Measurements from ENCODE around the gene ILK.

ILK gene

DNA sequence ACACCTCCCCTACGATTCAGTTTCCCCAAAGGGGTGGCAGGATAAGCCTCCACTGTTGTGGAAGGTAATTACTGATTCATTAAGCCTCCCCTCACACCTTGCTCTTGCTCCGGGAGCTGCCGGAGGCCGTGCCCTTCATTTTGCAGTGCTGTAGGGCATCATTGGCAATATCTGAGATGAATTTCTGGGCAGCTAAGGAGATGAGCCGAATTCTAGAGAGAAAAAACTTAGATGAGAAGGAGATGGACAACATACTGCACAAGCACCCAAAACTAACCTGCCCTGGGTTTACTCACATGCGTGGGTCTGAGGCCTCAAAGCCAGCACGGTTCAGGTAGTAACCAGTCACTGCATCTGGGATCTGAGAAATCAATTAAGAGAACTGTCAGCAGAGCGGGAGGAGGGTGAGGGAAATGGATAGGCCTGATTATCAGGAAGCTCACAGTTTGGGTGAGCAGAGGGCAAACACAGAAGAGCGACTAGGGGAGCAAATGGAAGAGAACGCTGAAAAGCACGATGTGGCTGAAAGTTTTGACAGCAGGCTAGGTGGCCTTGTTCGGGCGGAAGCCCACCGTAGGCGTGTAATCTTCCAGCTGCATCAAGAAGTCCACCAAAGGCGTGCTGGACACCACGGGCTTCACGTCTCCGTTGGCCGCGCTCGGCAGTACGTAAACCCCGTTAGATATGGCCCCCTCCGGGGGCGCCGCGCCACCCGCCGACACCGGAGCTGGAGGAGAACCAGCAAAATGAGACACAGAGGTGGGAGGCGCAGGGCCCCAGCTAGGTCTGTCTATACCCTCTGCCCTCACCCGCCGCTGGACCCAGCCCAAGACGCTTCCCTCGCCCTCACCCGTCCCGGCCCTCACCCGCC, 7.8 kb downstream of the ILK start:
- TF ChIP-seq, protein P1, sequence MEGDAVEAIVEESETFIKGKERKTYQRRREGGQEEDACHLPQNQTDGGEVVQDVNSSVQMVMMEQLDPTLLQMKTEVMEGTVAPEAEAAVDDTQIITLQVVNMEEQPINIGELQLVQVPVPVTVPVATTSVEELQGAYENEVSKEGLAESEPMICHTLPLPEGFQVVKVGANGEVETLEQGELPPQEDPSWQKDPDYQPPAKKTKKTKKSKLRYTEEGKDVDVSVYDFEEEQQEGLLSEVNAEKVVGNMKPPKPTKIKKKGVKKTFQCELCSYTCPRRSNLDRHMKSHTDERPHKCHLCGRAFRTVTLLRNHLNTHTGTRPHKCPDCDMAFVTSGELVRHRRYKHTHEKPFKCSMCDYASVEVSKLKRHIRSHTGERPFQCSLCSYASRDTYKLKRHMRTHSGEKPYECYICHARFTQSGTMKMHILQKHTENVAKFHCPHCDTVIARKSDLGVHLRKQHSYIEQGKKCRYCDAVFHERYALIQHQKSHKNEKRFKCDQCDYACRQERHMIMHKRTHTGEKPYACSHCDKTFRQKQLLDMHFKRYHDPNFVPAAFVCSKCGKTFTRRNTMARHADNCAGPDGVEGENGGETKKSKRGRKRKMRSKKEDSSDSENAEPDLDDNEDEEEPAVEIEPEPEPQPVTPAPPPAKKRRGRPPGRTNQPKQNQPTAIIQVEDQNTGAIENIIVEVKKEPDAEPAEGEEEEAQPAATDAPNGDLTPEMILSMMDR (IDR thresholded peaks at IDR 0.05; ENCODE audit: control extremely low read depth, extremely low read depth, low read depth, missing control alignments), result no peak
- POLR2A ChIA-PET, result interaction anchor here (0.6 to 0.8 kb wide), 2 partner anchors 12 to 20 kb away, joined by 3 to 4 read pairs; no protein-coding TSS in a partner anchor
- peak; percentile 24 for DNase-seq (ENCODE audit: extremely low spot score)
- CTCF ChIA-PET, result interaction anchor here (1.0 to 2.3 kb wide), 11 partner anchors 9 to 232 kb away, joined by 3 to 15 read pairs (median 5); partner anchors contain the start of genes MRPL17 and TIMM10B

DNA sequence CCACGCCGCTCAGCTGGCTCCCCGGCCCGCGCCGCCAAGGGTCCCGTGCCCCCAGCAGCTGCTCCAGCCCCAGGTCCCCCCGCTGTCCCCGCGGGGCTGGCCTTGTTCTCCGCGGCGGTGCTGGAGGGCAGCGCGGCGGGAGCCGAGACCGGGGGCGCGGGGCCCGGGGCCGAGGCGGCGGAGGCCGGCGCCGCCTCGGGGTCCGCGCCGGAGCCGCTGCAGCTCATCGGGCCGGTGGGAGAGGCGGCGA, 8.3 kb downstream of the ILK start:
- ChIA-PET CTCF (interaction anchor here (1.0 to 2.3 kb wide), 11 partner anchors 9 to 233 kb away, joined by 3 to 15 read pairs (median 5); partner anchors contain the start of genes MRPL17 and TIMM10B), POLR2A (interaction anchor here (0.6 to 1.5 kb wide), 3 partner anchors 7 to 19 kb away, joined by 3 to 5 read pairs (median 4); no protein-coding TSS in a partner anchor)
- TF ChIP-seq, protein P1 (IDR thresholded peaks at IDR 0.05; ENCODE audit: control extremely low read depth, extremely low read depth, low read depth, missing control alignments), result no peak
- no peak for DNase-seq (ENCODE audit: extremely low spot score)

DNA sequence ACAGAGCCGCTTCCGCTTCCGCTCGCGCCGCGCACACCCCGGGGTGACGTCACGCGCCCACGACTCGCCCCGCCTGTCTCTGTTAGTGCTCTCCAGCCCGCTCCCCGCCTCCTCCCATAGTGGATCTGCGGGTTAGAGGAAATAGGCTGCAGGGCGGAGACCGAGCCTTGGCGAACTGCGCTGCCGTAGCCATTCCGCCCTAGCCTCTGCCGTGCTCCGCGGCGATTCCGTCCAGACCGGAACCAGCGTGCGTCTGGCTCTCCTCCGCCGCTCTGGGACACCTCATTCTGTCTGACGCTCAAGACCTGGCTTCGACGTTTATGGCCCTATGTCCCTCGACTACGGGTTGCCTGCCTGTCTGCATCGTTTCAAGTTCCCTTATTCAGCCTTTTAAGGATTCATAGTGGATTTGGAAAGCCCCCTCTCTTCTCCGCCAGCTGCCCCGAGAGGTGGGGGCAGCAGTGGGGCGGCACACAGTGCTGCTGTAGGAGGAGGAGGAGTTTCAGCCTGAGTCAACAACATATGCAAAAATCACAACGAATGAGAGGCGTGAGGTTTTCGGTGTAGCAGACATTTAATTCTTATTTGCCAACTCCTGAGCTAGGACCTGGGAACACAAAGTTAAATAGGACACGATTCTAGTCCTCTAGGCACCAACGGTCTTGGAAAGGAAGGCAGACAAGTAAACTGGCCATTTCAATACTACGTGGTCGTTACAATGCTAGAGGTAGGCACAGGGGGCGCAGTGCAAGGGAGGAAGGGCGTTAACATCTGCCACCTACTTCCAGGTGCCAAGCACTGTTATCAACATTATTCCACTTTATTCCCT, 8.9 kb downstream of the ILK start, which contains the start of gene TAF10:
TSS of gene TAF10 (minus strand) at position 4 of the 829 bp plus-strand sequence. CDS start 27 bp downstream, outside the sequence.
- POLR2A ChIA-PET, result interaction anchor here (0.6 to 1.5 kb wide), 3 partner anchors 8 to 19 kb away, joined by 3 to 5 read pairs (median 4); no protein-coding TSS in a partner anchor
- CTCF ChIA-PET, result interaction anchor here (0.9 to 2.3 kb wide), 14 partner anchors 8 to 233 kb away, joined by 3 to 15 read pairs (median 4); partner anchors contain the start of gene MRPL17

DNA sequence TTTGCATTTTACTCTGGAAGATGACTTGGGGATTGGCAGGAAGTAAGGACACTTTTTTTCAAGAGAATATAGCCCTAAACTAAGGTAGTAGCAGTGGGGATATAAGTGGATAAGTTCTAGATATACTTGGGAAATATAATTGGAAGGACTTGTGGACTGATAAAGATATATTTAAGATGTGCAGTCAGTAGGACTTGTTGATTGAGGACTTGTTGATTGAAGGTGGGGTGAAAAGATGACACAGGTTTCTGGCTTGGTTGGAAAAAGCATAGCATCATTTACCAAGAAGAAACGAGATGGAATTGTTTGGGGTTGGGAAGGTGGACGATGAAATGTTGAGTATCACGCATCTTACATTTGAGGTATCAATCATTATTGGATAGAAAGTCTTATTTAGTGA, 9.9 kb downstream of the ILK start:
- ChIA-PET POLR2A (interaction anchor here (1.5 kb wide), 1 partner anchor 9 kb away, joined by 5 read pairs; no protein-coding TSS in a partner anchor), CTCF (interaction anchor here (0.9 to 2.2 kb wide), 7 partner anchors 10 to 234 kb away, joined by 3 to 9 read pairs (median 5); partner anchors contain the start of gene MRPL17)
- no peak for DNase-seq (ENCODE audit: extremely low spot score)
- TF ChIP-seq, protein P1 (IDR thresholded peaks at IDR 0.05; ENCODE audit: control extremely low read depth, extremely low read depth, low read depth, missing control alignments), result no peak

More for the DNA sequence above, 8.9 kb downstream of the ILK start, which contains the start of gene TAF10:
- TF ChIP-seq, protein P1 (IDR thresholded peaks at IDR 0.05; ENCODE audit: control extremely low read depth, extremely low read depth, low read depth, missing control alignments), result peak; percentile 32
- DNase-seq (ENCODE audit: extremely low spot score), result peak; percentile 90

DNA sequence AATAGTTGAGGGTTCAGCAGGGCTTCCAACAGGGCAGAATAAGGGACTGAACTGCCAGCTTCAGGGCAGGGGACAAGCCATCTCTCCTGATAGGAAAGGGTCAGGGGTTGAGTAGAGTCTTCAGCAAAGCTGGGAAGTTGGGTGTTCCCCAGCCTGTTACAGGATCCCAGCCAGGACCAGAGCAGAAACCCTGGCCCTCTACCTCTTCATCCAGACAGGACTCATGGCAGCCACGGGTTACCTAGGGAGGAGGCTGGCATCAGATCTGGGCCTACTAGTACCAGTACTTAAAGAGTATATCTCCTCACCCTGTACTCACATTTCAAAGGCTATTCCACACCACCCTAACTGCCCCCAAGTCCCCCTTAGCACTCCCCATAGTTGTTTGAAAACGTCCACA, 10.9 kb downstream of the ILK start:
- POLR2A ChIA-PET, result no interaction called here
- DNase-seq (ENCODE audit: extremely low spot score), result no peak
- TF ChIP-seq, protein P1 (IDR thresholded peaks at IDR 0.05; ENCODE audit: control extremely low read depth, extremely low read depth, low read depth, missing control alignments), result no peak
- CTCF ChIA-PET, result no interaction called here

DNA sequence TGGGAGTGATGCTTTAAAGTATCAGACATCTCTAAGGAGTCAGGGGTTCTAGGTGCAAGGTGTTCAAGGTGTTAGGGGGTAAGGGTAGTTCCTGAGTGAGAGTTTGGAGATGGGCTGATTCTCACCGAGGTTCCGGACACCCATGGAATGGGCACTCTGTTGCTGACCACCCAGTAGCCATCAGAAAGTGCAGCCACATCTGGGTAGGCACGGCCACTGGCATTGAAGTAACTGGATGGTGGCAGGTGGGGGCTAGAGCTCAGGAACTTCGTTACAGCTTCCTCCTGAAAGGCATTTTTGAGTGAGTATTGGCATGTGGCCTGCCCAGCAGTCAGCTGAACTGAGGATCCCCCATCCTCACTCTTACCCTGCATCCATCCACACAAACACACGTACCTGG, 11.5 kb downstream of the ILK start:
- ChIA-PET POLR2A (no interaction called here), CTCF (interaction anchor here (1.4 kb wide), 1 partner anchor 52 kb away, joined by 4 read pairs; no protein-coding TSS in a partner anchor)
- DNase-seq (ENCODE audit: extremely low spot score), result no peak
- TF ChIP-seq, protein P1 (IDR thresholded peaks at IDR 0.05; ENCODE audit: control extremely low read depth, extremely low read depth, low read depth, missing control alignments), result no peak
